HL-60/S4 (cell line): Measurements from ENCODE around the gene NAV2.

ENCODE experiments used
- in situ Hi-C: fragments of 300-500 bp; cut with MboI; formaldehyde crosslinking; loops from 2 replicates; pipeline ENCODE4 v1.14.3; 2022; ENCODE audit warnings: low sequenced_read_pairs

NAV2 gene

DNA sequence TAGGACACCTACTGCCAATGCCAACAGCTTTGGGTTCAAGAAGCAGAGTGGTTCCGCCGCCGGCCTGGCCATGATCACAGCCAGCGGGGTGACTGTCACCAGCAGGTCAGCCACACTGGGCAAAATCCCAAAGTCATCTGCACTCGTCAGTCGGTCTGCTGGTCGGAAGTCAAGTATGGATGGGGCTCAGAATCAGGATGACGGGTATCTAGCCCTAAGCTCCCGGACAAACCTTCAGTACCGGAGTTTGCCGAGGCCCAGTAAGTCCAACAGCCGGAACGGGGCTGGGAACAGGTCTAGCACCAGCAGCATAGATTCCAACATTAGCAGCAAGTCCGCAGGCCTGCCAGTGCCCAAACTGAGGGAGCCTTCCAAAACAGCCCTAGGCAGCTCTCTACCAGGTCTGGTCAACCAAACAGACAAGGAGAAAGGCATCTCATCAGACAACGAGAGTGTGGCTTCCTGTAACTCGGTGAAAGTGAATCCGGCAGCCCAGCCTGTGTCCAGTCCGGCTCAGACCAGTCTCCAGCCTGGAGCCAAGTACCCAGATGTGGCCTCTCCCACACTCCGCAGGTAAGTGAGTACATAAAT lies 332.6 kb downstream of the NAV2 start:
- in situ Hi-C loops, result no loop called here

DNA sequence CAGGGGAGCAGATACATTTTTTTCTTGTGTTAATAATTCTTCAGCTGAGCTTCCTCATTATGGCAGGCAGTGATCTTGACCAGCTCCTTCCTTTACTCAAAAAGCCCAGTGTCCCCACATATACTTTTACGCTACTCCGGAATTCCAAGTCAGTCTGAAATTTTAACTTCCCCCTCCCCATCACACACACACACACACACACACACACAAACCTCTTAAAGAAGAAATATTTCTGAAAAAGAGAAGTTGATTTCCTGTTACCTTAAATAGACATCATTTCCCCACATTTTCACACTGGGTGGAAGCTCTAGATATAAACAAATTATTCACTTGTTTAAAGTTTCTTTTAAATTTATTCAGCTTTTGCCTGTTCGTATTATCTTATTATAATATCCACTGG lies 333.8 kb downstream of the NAV2 start:
- in situ Hi-C loops, result no loop called here

DNA sequence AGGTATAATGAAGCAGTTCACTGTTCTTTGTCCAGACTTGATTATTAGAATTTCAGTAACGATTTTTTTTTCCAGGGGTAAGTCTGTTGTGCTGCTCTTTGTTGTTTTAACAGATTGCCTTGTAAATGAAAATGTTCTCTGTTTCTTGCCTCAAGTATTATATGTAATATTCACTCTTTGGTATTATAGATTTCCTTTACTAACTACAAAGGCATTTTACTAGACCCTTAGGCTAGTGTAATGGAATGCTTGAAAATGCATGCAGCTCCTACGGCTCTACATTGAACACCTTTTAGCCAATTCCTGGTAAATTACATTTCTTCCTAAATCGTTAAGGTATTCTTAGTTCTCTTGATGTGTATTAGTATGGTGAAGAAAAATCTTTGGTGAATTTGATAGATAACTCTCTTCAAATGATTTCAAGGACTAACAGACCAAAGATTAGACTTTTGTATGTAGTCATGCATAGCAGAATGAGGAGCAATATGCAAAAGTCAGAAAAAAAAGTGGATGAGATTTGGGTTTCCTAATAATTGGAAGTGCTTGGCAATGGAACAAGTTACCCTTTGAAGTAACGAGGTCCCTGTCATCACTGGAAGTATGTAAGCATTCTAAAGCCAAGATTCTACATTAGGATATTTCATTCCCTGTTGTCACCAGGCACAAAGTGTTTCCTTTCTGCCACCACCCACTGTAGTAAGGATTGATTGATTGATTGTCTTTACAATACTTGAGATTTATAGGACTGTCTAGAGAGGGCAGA lies 334.6 kb downstream of the NAV2 start:
- in situ Hi-C loops, result no loop called here

DNA sequence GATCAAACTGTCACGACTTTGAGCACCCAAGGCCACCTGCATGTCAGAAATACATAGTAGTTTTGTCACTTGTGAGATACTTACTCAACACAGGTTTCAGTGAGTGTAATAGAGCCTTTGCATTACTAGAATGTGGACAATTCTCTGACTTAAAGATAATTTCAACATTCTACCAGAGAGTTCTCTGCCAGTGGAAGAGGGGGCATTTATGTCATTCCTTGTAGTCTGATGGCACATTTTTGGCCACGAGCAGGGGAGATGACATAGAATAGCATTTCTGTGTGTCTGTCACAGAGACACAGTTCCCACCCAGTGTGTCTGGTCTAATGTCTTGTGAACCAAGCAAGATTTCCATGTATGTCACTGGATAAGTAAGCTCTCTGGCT lies 335.1 kb downstream of the NAV2 start:
- in situ Hi-C loops, result no loop called here

DNA sequence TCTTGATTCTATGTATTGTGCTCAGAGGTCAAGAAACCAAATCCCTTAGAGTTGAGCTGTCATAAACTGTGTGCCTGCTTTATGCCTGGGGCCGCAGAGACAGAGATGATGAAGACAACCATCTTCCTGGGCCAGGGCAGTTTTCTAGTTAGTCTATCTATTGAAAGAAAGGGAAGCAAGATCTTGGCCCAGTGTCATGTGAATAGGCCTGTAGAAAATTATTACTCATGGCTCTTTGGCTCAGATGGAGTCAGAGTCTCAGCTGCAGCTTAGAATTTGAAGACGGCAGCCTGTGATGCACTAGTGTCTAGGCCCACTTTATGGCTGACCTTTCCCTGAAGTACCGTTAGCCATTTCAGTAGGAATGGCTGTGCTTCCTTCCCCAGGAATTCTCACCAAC lies 335.6 kb downstream of the NAV2 start:
- in situ Hi-C loops, result no loop called here

DNA sequence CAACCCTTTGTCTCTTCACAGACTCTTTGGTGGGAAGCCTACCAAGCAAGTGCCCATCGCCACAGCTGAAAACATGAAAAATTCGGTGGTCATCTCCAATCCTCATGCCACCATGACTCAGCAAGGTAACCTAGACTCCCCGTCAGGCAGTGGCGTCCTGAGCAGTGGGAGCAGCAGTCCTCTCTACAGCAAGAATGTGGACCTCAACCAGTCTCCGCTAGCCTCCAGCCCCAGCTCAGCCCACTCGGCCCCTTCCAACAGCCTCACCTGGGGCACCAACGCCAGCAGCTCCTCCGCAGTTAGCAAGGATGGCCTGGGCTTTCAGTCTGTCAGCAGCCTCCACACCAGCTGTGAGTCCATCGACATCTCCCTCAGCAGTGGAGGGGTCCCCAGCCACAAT lies 336.1 kb downstream of the NAV2 start:
- in situ Hi-C loops, result no loop called here

DNA sequence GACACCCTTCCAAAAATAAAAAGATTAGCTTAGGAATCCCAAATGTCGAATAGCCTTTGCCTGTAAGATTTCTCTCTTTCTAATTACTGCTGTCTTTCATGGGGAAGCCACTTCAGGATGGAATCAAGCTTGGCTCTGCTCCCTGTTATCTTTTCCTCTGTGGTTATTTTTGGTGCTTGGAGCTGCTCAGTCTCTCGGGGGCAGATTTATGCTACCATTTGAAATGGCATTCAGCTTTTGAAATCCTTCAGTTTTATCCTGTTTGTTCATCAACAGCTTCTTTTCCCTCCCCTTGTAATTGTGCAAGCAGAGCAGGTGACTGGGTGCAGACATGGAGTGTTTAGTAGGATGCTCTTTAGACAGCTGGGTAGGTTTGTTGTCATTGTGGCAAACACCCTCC lies 336.6 kb downstream of the NAV2 start:
- in situ Hi-C loops, result no loop called here

DNA sequence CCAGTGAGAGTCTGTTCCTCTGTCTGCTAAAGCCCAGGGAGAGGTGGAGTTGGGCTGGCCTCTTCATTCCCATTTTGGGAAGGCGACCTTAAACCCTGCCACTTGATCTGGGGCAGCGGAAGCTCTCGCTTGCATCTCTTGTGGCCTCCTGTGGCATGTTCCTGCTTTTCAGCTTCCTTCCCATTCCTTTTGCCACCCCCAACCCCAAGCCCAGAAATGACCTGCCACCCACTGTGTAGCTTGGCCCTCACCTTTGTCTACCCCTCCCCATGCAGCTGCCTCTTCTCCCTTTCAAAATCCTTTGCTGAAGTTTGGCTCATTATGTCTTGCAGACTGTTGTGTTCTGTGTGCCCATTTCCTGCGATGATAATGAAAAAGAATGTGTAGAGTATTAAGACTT lies 337.4 kb downstream of the NAV2 start:
- in situ Hi-C loops, result no loop called here

DNA sequence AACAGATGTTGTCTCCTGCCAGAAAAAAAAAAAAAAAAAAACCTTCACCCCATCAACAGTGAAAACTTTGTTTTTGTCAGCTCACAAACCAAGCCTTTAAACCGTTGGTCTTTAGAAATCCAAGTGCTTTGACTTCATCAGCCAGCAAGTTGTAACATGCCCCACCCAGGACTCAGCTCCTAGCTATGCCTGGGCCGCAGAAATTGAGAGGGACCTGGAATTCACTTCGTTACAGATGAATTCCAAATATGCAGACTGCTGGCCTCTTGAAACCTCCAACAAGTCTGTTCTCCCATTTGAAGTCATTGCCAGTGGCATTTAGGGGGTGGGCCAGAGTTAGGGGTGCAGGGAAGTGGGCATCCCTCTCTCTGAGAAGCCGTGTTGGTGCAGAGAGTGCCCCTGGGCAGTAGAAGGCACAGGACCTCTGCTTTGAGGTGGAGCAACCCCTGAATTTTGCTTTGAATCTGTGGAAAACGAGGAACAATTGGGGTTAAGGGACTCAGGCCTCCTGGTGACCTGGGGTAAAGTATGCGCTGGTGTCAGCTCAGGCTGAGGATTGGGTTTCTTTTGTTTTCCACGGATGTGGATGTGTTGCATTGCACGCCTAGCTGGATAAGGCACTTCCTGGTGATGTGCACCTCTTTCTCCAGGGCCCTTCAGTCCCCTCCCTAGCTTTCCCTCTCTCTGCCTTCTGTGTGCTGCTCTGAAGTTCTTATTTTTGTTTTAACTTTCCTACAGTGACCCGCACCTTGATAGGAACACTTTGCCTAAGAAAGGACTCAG lies 338.1 kb downstream of the NAV2 start:
- in situ Hi-C loops, result no loop called here

DNA sequence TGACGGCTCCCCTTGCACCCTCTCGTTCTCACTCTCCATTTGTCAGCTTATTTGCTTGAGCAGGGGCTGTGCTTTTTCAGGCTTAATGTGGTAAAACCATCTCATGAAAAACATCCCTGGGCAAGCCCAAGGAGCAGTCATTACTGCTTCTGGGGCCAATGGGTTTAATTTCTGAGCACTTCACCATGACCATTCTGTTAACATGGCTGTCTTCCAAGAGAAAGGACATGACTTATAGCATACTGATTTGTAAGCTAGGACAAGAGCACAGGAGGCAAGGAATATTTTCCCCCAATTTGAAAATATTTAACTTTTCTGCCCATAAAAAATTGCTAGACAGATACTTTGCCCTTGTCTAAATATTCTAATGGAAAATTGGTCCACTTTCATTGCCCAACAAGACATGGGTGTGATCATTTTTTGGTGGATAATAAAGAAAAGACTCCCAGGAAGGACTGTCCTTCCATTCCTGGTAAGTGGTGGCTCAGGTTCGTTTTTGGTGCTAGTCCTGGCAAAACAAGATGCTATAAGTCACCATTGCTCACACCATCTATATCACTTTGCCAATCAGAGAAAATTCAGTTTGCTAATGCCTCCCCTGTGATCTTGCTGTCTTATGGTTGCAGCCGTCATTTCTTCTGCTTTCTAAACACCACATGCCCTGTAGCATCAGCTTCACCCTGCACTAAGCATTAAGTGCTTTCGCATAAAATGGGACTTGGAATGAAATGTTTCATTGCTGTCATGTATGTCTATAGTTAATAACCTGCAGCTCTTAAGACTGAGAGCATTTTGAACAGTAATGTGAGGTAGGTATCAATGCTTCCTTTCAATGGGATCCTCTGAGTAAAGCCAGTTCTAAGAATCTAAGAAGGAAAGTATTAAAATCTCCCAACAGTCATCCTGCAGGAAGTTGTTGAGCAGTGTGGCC lies 339.1 kb downstream of the NAV2 start:
- in situ Hi-C loops, result no loop called here

DNA sequence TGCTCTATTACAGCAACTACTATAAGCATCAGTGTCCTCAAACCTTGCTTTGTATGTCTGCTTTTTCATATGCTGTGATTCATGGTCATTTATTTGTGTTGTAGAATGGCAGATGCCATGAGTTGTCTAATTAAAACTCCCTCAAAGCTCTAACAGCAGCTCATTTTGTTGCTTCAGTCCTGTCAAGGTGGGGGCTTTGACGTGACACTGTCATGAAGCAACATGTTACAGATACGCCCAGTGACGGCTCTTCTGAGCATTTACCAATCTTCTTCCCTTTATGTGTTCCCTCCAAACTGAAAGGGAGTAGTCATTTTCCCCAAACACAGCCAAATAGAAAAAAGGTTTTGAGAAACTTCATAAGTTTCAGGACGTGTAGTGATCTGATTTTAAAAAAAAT lies 340.9 kb downstream of the NAV2 start:
- in situ Hi-C loops, result no loop called here

DNA sequence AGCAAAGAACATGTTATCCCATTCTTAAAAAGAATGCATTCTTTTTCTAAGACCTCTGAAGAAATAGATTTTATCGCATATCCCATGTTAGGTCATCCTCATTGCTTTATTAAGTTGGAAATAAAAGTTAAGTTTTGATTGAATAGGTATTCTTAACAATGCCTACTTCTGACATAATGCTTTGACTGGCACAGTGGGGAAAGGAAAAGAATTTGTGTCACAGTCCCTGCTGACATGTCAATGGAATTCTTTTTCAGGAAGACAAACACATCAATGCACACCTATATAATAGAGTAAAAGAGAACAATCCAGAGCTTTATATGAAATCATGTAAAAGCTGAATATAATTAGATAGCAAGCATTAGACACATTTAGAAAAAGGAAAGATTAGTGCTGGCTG lies 341.9 kb downstream of the NAV2 start:
- in situ Hi-C loops, result no loop called here

DNA sequence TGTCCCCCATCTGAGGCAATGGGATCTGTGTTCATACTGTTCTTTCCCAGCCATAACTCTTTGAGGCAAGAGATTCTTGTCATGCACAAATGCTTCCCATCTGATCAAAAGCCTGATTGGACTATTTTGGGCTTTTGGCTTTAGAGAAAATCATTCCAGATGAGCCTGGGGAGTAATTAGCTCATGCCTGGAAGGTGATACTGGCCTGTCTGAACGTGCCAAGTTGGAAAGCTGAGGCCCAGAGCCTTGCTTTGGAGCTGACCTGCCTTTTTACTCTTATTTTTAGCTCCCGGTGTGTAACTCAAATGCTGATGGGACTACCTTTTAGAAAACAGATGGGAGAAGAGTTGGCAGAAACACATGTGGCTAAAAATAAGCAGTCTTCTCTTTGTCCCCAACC lies 342.7 kb downstream of the NAV2 start:
- in situ Hi-C loops, result no loop called here

DNA sequence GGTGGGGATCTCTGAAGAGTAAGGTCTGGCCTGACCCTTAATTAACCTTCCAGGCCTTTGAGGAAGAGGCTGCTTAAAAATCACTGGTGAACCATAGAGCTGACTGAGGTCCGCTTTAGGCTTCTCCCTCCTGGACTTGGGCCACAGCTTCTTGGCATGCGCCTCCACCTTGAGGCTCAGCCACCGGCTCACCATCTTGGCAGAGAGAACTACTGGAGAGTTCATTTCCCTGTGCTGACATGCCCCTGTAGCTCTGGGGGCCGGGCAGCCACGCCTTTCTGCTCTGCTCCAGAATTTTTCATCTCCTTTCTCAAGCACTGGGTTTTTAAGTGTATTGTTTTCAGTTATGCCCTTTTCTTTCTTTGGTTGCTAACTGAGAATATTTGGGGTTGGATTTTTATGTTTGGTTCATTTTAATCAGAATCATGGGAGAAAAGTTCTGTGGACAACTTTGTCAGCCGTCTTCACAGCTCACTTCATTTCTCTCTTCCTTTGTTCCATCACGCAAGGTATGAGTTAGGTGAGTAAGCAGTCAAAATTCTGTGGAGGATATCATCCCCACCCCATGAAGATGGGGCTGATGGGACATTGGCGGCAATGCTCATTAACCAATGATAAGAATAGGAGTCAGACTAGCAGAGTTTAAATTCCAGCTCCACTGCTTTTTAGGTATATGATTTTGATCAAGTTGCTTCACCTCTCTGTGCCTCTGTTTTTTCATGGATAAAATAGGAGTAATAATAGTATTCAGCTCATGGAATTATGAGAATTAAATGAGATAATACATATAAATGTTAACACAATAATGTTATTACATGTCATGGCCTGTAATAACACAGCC lies 343.7 kb downstream of the NAV2 start:
- in situ Hi-C loops, result no loop called here

DNA sequence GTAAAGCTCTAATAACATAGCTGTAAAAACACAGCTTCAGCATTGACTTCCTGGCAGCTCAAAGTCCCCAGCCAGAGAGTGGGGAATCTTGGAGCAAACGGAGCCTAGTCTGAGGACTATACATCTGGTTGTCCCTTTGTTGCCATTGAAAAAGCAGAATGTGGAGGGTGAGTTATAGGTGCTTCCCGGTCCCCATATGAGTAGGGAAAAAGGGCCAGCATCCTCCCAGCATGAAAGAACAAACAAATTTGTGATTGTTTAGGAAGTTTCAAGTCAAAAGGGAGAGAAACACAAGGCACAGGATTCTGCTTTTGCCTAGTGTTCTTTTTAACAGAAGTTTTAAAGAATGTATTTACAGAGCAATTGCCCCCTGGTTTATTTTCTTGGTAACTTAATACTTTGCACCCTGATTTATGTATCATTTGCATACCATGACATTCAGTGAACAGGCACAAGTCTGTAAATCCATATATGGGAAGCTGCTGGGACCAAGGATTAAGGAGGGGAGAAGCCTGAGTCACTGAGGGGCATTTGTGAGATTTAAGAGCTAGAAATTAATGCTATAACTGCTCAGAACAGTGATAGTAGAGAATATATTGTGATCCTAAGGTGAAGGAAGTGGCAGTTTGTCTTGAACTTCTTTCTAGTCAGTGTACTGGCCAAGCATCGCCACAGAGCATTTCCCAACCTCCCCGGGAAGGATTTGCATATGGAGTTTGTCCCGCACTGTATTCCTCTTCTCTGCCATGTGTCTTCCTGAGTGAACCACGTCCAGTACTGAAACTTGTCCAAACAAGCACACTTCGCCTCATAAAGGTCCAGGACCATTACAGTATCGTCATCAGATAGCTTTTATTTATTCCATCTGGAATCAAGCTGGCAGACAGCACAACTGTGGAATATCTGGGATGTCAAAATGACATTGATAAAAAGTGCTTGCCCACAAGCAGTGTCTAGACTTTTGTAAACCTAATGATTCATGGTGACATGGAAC lies 344.6 kb downstream of the NAV2 start:
- in situ Hi-C loops, result no loop called here

DNA sequence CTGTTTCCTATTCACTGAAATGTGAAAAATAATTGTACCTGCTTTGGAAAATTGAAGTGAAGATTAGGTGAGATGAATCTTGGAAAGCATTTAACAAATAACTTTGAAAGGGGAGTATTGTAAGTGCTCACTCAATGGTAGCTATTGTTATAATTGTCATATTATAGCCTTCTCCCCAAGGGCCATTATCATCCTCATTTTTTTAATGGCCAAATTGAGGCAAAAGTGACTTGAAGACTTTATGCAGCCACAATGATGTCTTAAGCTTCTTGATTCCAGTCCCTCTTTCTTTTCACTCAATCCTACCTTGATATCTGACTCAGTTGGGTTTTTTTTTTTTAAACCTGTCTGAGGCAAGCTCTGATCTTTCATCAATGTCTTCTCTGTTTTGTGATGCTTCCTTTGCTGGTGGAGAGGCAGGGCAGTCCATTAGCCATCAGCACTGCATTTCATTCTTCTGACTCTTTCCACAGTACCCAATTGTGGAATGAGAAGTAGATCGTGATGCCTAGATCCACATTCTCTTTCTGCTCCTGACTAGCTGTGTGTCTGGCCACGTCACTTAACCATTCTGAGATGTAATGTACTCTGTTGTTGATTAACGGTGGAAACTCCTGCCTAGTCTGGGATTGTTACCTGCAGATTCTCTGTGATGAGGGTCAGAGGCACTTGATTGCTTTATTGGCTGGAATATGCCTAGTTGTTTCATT lies 346.3 kb downstream of the NAV2 start:
- in situ Hi-C loops, result no loop called here

DNA sequence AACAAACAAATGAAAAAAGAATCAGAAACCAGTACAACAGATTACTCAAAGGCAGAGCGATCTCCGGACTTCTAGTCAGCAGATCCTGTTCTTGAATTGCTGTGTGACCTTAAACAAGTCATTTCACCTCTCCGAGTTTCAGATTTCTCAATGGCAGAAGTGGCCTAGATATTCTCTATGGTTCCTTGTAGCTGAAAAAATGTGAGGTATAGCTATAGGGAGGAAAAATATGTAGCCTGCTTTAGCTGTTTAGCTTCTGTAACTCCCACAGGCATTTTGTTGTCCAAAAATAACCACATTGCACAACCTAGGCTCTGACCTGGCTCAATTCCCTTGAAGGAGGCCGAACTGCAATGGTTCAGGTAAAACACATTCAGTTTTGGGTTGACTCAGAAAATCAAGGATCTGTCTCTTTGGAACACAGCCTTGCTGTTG lies 347.0 kb downstream of the NAV2 start:
- in situ Hi-C loops, result no loop called here

DNA sequence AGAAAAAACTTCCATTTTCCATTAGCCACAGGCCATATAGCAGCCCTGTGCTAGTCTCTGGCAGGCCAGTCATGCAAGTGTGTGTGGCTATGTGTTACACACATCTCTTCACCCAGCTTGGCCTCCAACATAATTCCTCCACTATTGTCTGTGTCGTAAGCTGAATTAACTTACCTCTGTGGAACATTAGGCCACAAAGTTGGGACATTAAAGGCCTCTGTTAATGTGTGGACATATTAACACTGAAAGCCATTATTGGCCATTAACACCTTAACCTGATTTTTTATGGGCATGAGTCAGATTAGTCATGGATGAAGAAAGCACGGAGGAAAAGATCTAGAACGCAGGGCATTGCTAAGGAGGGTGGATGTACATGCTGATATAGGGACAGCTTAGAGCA lies 347.5 kb downstream of the NAV2 start:
- in situ Hi-C loops, result no loop called here
